HEK293 (cell line): ENCODE data around the gene SLC2A5.

Experiments
- CTCF ChIA-PET: fragments of 350-600 bp; formaldehyde crosslinking; extraction: SDS; loops from one replicate; lab custom pipeline; 2021; ENCODE audit warnings: antibody characterized with exemption; lab: Yijun Ruan, JAX
- POLR2A ChIA-PET: fragments of 300-600 bp; formaldehyde crosslinking; extraction: SDS; loops from one replicate; lab custom pipeline; 2020; ENCODE audit warnings: antibody characterized with exemption, inconsistent platforms; lab: Yijun Ruan, JAX
- H3K27ac ChIP-seq: fragments of 200-500 bp; sonication (Bioruptor generic); 2 replicates; pipeline ENCODE4 v1.5.1; 2014; ENCODE audit warnings: low read depth, low read length, control low read depth, inconsistent platforms; ENCODE audit errors: extremely low read depth
- H3K36me3 ChIP-seq, 2 experiments: fragments of 200-500 bp in 1 of 2; sonication (Bioruptor generic) in 1 of 2; 1 replicate in 1 of 2; 2 replicates in 1 of 2; pipeline ENCODE4 v1.5.1; 2014 to 2017; ENCODE audit warnings: inconsistent platforms in 2 of 2, low read length in 2 of 2; ENCODE audit not compliant: control insufficient read depth in 2 of 2, insufficient read depth in 1 of 2
- H3K4me1 ChIP-seq: fragments of 200-500 bp; sonication (Bioruptor generic); 2 replicates; pipeline ENCODE4 v1.5.1; 2014; ENCODE audit warnings: mild to moderate bottlenecking, low read length, inconsistent platforms; ENCODE audit not compliant: control insufficient read depth, insufficient read depth
- H3K4me3 ChIP-seq: 2 replicates; pipeline ENCODE4 v1.5.1; 2011; ENCODE audit warnings: low read depth, mild to moderate bottlenecking, control low read depth, low read length, moderate library complexity
- H3K9me3 ChIP-seq: fragments of 200-500 bp; sonication (Bioruptor generic); 2 replicates; pipeline ENCODE4 v1.5.1; 2014; ENCODE audit warnings: low read depth, low read length, inconsistent platforms; ENCODE audit not compliant: control insufficient read depth, insufficient read depth
- AEBP2 ChIP-seq: fragments of 450-650 bp; formaldehyde crosslinking; IDR thresholded peaks from 2 replicates; pipeline ENCODE4 v1.5.1; 2016; ENCODE audit warnings: missing biosample characterization, missing genetic modification characterization, borderline replicate concordance
- EGR2 ChIP-seq: fragments of 450-650 bp; formaldehyde crosslinking; IDR thresholded peaks from 2 replicates; pipeline ENCODE4 v1.5.1; 2016; ENCODE audit warnings: low read depth, missing biosample characterization, missing genetic modification characterization
- GLIS1 ChIP-seq: fragments of 450-650 bp; formaldehyde crosslinking; IDR thresholded peaks from 2 replicates; pipeline ENCODE4 v1.5.1; 2016; ENCODE audit warnings: missing biosample characterization, missing genetic modification characterization
- SP2 ChIP-seq: fragments of 450-650 bp; formaldehyde crosslinking; IDR thresholded peaks from 2 replicates; pipeline ENCODE4 v1.5.1; 2016; ENCODE audit warnings: missing biosample characterization, missing genetic modification characterization
- ZBTB10 ChIP-seq: fragments of 450-650 bp; formaldehyde crosslinking; IDR thresholded peaks from 2 replicates; pipeline ENCODE4 v1.5.1; 2016; ENCODE audit warnings: missing biosample characterization, missing genetic modification characterization
- ZBTB48 ChIP-seq: fragments of 450-650 bp; formaldehyde crosslinking; IDR thresholded peaks from 2 replicates; pipeline ENCODE4 v1.5.1; 2016; ENCODE audit warnings: missing biosample characterization, missing genetic modification characterization
- ZNF114 ChIP-seq: fragments of 450-650 bp; formaldehyde crosslinking; IDR thresholded peaks from 2 replicates; pipeline ENCODE4 v1.5.0; 2017; ENCODE audit warnings: missing biosample characterization, missing genetic modification characterization
- ZNF121 ChIP-seq: fragments of 450-650 bp; formaldehyde crosslinking; IDR thresholded peaks from 2 replicates; pipeline ENCODE4 v1.5.1; 2016; ENCODE audit warnings: missing biosample characterization, missing genetic modification characterization
- ZNF157 ChIP-seq: fragments of 450-650 bp; formaldehyde crosslinking; IDR thresholded peaks from 2 replicates; pipeline ENCODE4 v1.5.1; 2016; ENCODE audit warnings: missing biosample characterization, missing genetic modification characterization
- ZNF202 ChIP-seq: fragments of 450-650 bp; formaldehyde crosslinking; IDR thresholded peaks from 2 replicates; pipeline ENCODE4 v1.5.1; 2016; ENCODE audit warnings: missing biosample characterization, missing genetic modification characterization, borderline replicate concordance
- ZNF26 ChIP-seq: fragments of 450-650 bp; formaldehyde crosslinking; IDR thresholded peaks from 2 replicates; pipeline ENCODE4 v1.5.1; 2016; ENCODE audit warnings: missing biosample characterization, missing genetic modification characterization
- ZNF266 ChIP-seq: fragments of 450-650 bp; formaldehyde crosslinking; IDR thresholded peaks from 2 replicates; pipeline ENCODE4 v1.5.1; 2016; ENCODE audit warnings: missing biosample characterization, missing genetic modification characterization, low read depth
- ZNF280D ChIP-seq: fragments of 450-650 bp; formaldehyde crosslinking; IDR thresholded peaks from 2 replicates; pipeline ENCODE4 v1.5.1; 2016; ENCODE audit warnings: missing biosample characterization, missing genetic modification characterization
- ZNF48 ChIP-seq: fragments of 450-650 bp; formaldehyde crosslinking; IDR thresholded peaks from 2 replicates; pipeline ENCODE4 v1.5.1; 2016; ENCODE audit warnings: missing biosample characterization, missing genetic modification characterization
- ZNF488 ChIP-seq: fragments of 450-650 bp; formaldehyde crosslinking; IDR thresholded peaks from 2 replicates; pipeline ENCODE4 v1.5.1; 2016; ENCODE audit warnings: missing biosample characterization, missing genetic modification characterization
- ZNF518A ChIP-seq: fragments of 450-650 bp; formaldehyde crosslinking; conservative IDR thresholded peaks from 2 replicates; pipeline ENCODE4 v1.5.1; 2016; ENCODE audit warnings: low read depth, missing biosample characterization, missing genetic modification characterization
- ZNF529 ChIP-seq: fragments of 450-650 bp; formaldehyde crosslinking; IDR thresholded peaks from 2 replicates; pipeline ENCODE4 v1.5.1; 2017; ENCODE audit warnings: missing genetic modification characterization, missing biosample characterization; ENCODE audit not compliant: insufficient replicate concordance
- ZNF585B ChIP-seq: fragments of 450-650 bp; formaldehyde crosslinking; IDR thresholded peaks from 2 replicates; pipeline ENCODE4 v1.5.1; 2016; ENCODE audit warnings: missing biosample characterization, missing genetic modification characterization
- ZNF600 ChIP-seq: fragments of 450-650 bp; formaldehyde crosslinking; IDR thresholded peaks from 2 replicates; pipeline ENCODE4 v1.5.1; 2016; ENCODE audit warnings: missing biosample characterization, missing genetic modification characterization
- ZNF777 ChIP-seq: fragments of 450-650 bp; formaldehyde crosslinking; IDR thresholded peaks from 2 replicates; pipeline ENCODE4 v1.5.1; 2017; ENCODE audit warnings: missing biosample characterization, missing genetic modification characterization, borderline replicate concordance
- ZNF792 ChIP-seq: fragments of 450-650 bp; formaldehyde crosslinking; IDR thresholded peaks from 2 replicates; pipeline ENCODE4 v1.5.1; 2016; ENCODE audit warnings: missing biosample characterization, missing genetic modification characterization

The SLC2A5 gene

GRCh38 chr1:9107136-9107535 lies 37.7 kb upstream of the SLC2A5 start:
- ChIA-PET POLR2A (interaction anchor here (0.6 to 0.7 kb wide), 2 partner anchors 102 to 230 kb away, joined by 3 to 6 read pairs; no protein-coding TSS in a partner anchor), CTCF (interaction anchor here (0.6 to 1.2 kb wide), 5 partner anchors 8 to 208 kb away, joined by 3 to 7 read pairs (median 3); no protein-coding TSS in a partner anchor)
- H3K4me1 ChIP-seq = no peaks in the 10 kb centered on the region
- H3K27ac ChIP-seq = no peak overlapping the region
- no peak for TF ChIP-seq ZNF114 (tag by site-specific recombination)
- TF ChIP-seq ZNF202 = no peak
- TF ChIP-seq ZNF266 (tag by site-specific recombination) = no peak
- TF ChIP-seq ZNF48 (tag by site-specific recombination) = no peak
- TF ChIP-seq ZNF488 = no peak
- TF ChIP-seq ZNF529 = no peak
- TF ChIP-seq ZNF121 (tag by site-specific recombination) = no peak
- TF ChIP-seq EGR2 (tag by site-specific recombination) = no peak
- no peak for TF ChIP-seq ZNF777 (tag by site-specific recombination)
- TF ChIP-seq ZNF518A (tag by site-specific recombination) = no peak
- no peak for TF ChIP-seq ZNF26
- TF ChIP-seq ZNF792 (tag by site-specific recombination) = no peak
- TF ChIP-seq ZNF585B (tag by site-specific recombination) = no peak
- TF ChIP-seq AEBP2 (tag by site-specific recombination) = no peak
- TF ChIP-seq ZNF600 (tag by site-specific recombination) = no peak
- peaks cover 0 to 58% of the 10 kb centered on the region in 2 experiments; a peak in 2 of 3 replicates for H3K36me3 ChIP-seq
- no peaks in the 10 kb centered on the region for H3K9me3 ChIP-seq
- H3K4me3 ChIP-seq = no peak overlapping the region

GRCh38 chr1:9106286-9106685 lies 36.9 kb upstream of the SLC2A5 start:
- POLR2A ChIA-PET = interaction anchor here (0.7 kb wide), 1 partner anchor 101 kb away, joined by 3 read pairs; no protein-coding TSS in a partner anchor
- Histone ChIP-seq H3K4me1 (no peaks in the 10 kb centered on the region), H3K27ac (no peak overlapping the region), H3K36me3 (peaks cover 0 to 51% of the 10 kb centered on the region in 2 experiments; a peak in 2 of 3 replicates), H3K9me3 (no peaks in the 10 kb centered on the region), H3K4me3 (no peak overlapping the region)
- CTCF ChIA-PET = interaction anchor here (0.6 to 1.2 kb wide), 3 partner anchors 14 to 188 kb away, joined by 3 to 7 read pairs (median 3); no protein-coding TSS in a partner anchor
- TF ChIP-seq ZNF157 (tag by site-specific recombination) (no peak), ZNF280D (tag by site-specific recombination) (no peak), ZBTB48 (no peak), SP2 (tag by site-specific recombination) (no peak), GLIS1 (no peak), ZBTB10 (tag by site-specific recombination) (no peak)
